SK-N-SH (cell line): ENCODE measurements around the gene CEP85. TPM values are rescaled to one million over a fixed set of nuclear protein-coding genes. Genes with fewer than 3 reads are reported as not detected.
"Not testable (repeated sequence)": the region's sequence is repeated elsewhere in the genome, so short reads cannot be mapped to it uniquely, and the experiment has no call there.

Experiments
- CTCF ChIA-PET: fragments of 300-600, 350-600 bp; formaldehyde crosslinking; extraction: SDS; loops from one replicate; lab custom pipeline; 2021; lab: Yijun Ruan, JAX
- POLR2A ChIA-PET: fragments of 350-600 bp; sonication (Branson Sonifier 250); formaldehyde crosslinking; extraction: SDS; loops from one replicate; lab custom pipeline; 2020; ENCODE audit warnings: antibody characterized with exemption, inconsistent platforms; lab: Yijun Ruan, JAX
- DNase-seq: peaks from one replicate; pipeline ENCODE4 v3.0.0; 2012
- H2AFZ ChIP-seq: fragments of 200-600 bp; sonication (generic); 2 replicates; pipeline ENCODE4 v1.8.1; 2016; ENCODE audit warnings: antibody characterized with exemption, mild to moderate bottlenecking, low read depth
- H3F3A ChIP-seq: fragments of 200-600 bp; sonication (generic); replicated peaks from 2 replicates; pipeline ENCODE3; 2016; ENCODE audit warnings: antibody characterized with exemption, mild to moderate bottlenecking; ENCODE audit not compliant: insufficient read depth
- H3K27ac ChIP-seq, 2 experiments: fragments of 200-500 bp in 1 of 2; fragments of 200-600 bp in 1 of 2; sonication (Bioruptor generic) in 1 of 2; sonication (generic), shearing (Covaris generic) in 1 of 2; 2 replicates each; pipeline versions ENCODE4 v1.5.1 to v1.6.1; 2014 to 2016; ENCODE audit warnings: low read depth in 2 of 2, inconsistent platforms in 1 of 2, low read length in 1 of 2, mild to moderate bottlenecking in 1 of 2, mixed read lengths in 1 of 2
- H3K27me3 ChIP-seq: fragments of 200-600 bp; sonication (generic), shearing (Covaris generic); 2 replicates; pipeline ENCODE4 v1.6.1; 2016; ENCODE audit warnings: mixed run types; ENCODE audit not compliant: insufficient read depth
- H3K36me3 ChIP-seq, 2 experiments: fragments of 200-500 bp in 1 of 2; fragments of 200-600 bp in 1 of 2; sonication (Bioruptor generic) in 1 of 2; sonication (generic) in 1 of 2; replicated peaks in 1 of 2; 2 replicates each; pipeline versions ENCODE3 to v1.5.1; 2014 to 2016; ENCODE audit warnings: low read length in 1 of 2, mild to moderate bottlenecking in 1 of 2; ENCODE audit not compliant: insufficient read depth in 2 of 2, control insufficient read depth in 1 of 2
- H3K4me1 ChIP-seq, 2 experiments: fragments of 200-500 bp in 1 of 2; fragments of 200-600 bp in 1 of 2; sonication (Bioruptor generic) in 1 of 2; sonication (generic), shearing (Covaris generic) in 1 of 2; 2 replicates each; pipeline versions ENCODE4 v1.5.1 to v1.6.1; 2014 to 2016; ENCODE audit warnings: low read depth in 1 of 2, low read length in 1 of 2, mixed run types in 1 of 2; ENCODE audit not compliant: insufficient read depth in 2 of 2, control insufficient read depth in 1 of 2
- H3K4me2 ChIP-seq: fragments of 200-600 bp; sonication (generic), shearing (Covaris generic); 2 replicates; pipeline ENCODE4 v1.6.1; 2017; ENCODE audit warnings: mixed run types
- H3K4me3 ChIP-seq, 2 experiments: fragments of 200-500 bp in 1 of 2; fragments of 200-600 bp in 1 of 2; sonication (Bioruptor generic) in 1 of 2; sonication (generic), shearing (Covaris generic) in 1 of 2; 2 replicates each; pipeline versions ENCODE4 v1.5.1 to v1.8.1; 2014 to 2016; ENCODE audit warnings: low read depth in 2 of 2, inconsistent platforms in 1 of 2, low read length in 1 of 2, mild to moderate bottlenecking in 1 of 2, mixed read lengths in 1 of 2, moderate library complexity in 1 of 2
- H3K79me2 ChIP-seq: fragments of 200-600 bp; sonication (generic); 2 replicates; pipeline ENCODE4 v1.8.1; 2017; ENCODE audit warnings: mild to moderate bottlenecking; ENCODE audit not compliant: insufficient read depth
- H3K9ac ChIP-seq: fragments of 200-600 bp; sonication (generic); 2 replicates; pipeline ENCODE4 v1.6.1; 2017; ENCODE audit warnings: mixed run types
- H3K9me2 ChIP-seq: fragments of 200-600 bp; sonication (generic); 2 replicates; pipeline ENCODE4 v1.6.1; 2017; ENCODE audit warnings: mixed run types
- H3K9me3 ChIP-seq: fragments of 200-600 bp; sonication (generic); 2 replicates; pipeline ENCODE4 v1.6.1; 2017; ENCODE audit warnings: mixed run types, mild to moderate bottlenecking, moderate library complexity
- H4K20me1 ChIP-seq: fragments of 200-600 bp; sonication (generic); 2 replicates; pipeline ENCODE4 v1.6.1; 2017; ENCODE audit warnings: mild to moderate bottlenecking, mixed run types; ENCODE audit not compliant: insufficient read depth
- FOSL2 ChIP-seq: IDR thresholded peaks from 2 replicates; pipeline ENCODE4 v1.4.0; 2012; ENCODE audit warnings: low read depth, mild to moderate bottlenecking, moderate library complexity, borderline replicate concordance
- FOXJ3 ChIP-seq: sonication (generic); formaldehyde crosslinking; IDR thresholded peaks from 2 replicates; pipeline ENCODE4 v1.5.1; 2020; ENCODE audit warnings: mild to moderate bottlenecking, missing genetic modification reagents
- POLR2AphosphoS5 ChIP-seq: IDR thresholded peaks from 2 replicates; pipeline ENCODE4 v1.6.1; 2012; ENCODE audit warnings: low read depth, low read length
- RAD21 ChIP-seq: IDR thresholded peaks from 2 replicates; pipeline ENCODE4 v1.6.1; 2012; ENCODE audit warnings: mild to moderate bottlenecking, low read length
- RFX5 ChIP-seq: IDR thresholded peaks from 2 replicates; pipeline ENCODE4 v1.6.1; 2012; ENCODE audit warnings: mild to moderate bottlenecking, improper control_type of control experiment, low read length
- RXRA ChIP-seq: IDR thresholded peaks from 2 replicates; pipeline ENCODE4 v1.4.0; 2012; ENCODE audit warnings: low read depth, mild to moderate bottlenecking, borderline replicate concordance
- TAF1 ChIP-seq: IDR thresholded peaks from 2 replicates; pipeline ENCODE4 v1.6.1; 2012; ENCODE audit warnings: low read depth, mild to moderate bottlenecking, low read length, moderate library complexity, borderline replicate concordance
- WGBS: methylation state at CpG from one replicate; pipeline ENCODE4 v1.1.6; 2017; ENCODE audit warnings: low lambda C conversion rate; 5-methylcytosine and 5-hydroxymethylcytosine counted together
- polyA plus RNA-seq, 3 experiments: library from polyadenylated mRNA; depleted of rRNA; stranded (reverse); fragments of >200 nt; gene quantifications; 2 replicates each; pipeline ENCODE4 v1.2.3, GENCODE V29; 2012
- TF ChIP-seq, protein P1 (sequence below): fragments of 200-600 bp; sonication (generic); IDR thresholded peaks from 2 replicates; pipeline ENCODE4 v1.6.1; 2017; ENCODE audit warnings: antibody characterized with exemption, mild to moderate bottlenecking, moderate library complexity
- TF ChIP-seq, protein P2 (sequence below): fragments of 150-350 bp; IDR thresholded peaks from 2 replicates; pipeline ENCODE4 v1.6.1; 2017; ENCODE audit warnings: antibody characterized with exemption, low read length, low read depth, borderline replicate concordance
- TF ChIP-seq, protein P3 (sequence below): IDR thresholded peaks from 2 replicates; pipeline ENCODE4 v1.4.0; 2012; ENCODE audit warnings: low read depth, borderline replicate concordance
- TF ChIP-seq, protein P4 (sequence below): IDR thresholded peaks from 2 replicates; pipeline ENCODE4 v1.4.0; 2012; ENCODE audit warnings: low read depth, borderline replicate concordance

The CEP85 gene
- polyA plus RNA-seq, 1 of the 3 experiments (the other 2 are of a cell fraction), result 12.1 TPM

DNA sequence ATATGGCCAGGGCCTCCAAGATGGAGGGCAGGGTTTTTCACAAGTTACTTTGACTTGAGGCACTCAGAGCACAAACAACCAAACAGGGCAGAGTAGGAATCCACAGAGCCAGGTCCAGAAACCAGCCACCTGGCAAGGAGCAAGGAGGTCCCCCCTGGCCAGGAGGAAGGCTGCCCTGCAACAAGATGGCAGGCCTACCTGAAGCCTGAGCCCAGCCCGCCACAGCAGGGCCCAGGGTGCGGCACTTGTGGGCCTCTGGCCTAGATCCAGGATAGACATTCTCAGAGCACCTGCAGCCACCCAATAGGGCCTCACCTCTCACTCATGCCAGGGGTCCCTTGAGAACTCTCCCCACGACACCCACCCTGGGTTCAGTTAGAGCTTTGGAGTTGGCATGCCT, 57.4 kb downstream of the CEP85 start (continued):
- TF ChIP-seq, protein P1, sequence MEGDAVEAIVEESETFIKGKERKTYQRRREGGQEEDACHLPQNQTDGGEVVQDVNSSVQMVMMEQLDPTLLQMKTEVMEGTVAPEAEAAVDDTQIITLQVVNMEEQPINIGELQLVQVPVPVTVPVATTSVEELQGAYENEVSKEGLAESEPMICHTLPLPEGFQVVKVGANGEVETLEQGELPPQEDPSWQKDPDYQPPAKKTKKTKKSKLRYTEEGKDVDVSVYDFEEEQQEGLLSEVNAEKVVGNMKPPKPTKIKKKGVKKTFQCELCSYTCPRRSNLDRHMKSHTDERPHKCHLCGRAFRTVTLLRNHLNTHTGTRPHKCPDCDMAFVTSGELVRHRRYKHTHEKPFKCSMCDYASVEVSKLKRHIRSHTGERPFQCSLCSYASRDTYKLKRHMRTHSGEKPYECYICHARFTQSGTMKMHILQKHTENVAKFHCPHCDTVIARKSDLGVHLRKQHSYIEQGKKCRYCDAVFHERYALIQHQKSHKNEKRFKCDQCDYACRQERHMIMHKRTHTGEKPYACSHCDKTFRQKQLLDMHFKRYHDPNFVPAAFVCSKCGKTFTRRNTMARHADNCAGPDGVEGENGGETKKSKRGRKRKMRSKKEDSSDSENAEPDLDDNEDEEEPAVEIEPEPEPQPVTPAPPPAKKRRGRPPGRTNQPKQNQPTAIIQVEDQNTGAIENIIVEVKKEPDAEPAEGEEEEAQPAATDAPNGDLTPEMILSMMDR, result no peak
- TF ChIP-seq RXRA (no peak), TAF1 (no peak), RFX5 (no peak)

DNA sequence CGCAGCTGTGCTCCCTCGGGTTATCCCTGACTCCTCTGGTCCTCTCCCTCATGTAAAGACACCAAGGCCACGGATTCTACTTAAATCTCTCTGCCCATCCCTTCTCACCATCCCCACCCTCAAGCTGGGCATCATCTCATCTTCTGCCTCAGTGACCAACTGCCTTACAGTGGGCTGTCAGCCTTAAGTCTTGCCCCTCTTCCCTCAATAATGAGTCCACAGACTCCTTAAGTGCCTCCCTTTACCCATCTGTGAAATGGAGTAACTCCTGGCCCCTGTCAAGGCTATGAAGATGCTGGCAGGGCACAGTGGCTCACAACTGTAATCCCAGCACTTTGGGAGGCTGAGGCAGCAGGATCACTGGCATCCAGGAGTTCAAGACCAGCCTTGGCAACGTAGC, 57.9 kb downstream of the CEP85 start:
- Histone ChIP-seq H3K36me3 (no peaks in the 10 kb centered on the region), H3K9ac (no peak overlapping the region), H3K4me2 (no peak overlapping the region), H3K27me3 (no peaks in the 10 kb centered on the region), H3K4me1 (peaks cover 0 to 30% of the 10 kb centered on the region in 2 experiments; a peak in 1 of 4 replicates), H3F3A (no peaks in the 10 kb centered on the region), H4K20me1 (no peaks in the 10 kb centered on the region), H3K79me2 (no peaks in the 10 kb centered on the region), H3K27ac (no peak overlapping the region), H3K9me3 (no peaks in the 10 kb centered on the region), H3K4me3 (no peak overlapping the region)
- POLR2A ChIA-PET, result no interaction called here
- 96% methylated on average over 4 of the region's 4 CpGs for WGBS
- no peak for DNase-seq
- TF ChIP-seq, protein P2, sequence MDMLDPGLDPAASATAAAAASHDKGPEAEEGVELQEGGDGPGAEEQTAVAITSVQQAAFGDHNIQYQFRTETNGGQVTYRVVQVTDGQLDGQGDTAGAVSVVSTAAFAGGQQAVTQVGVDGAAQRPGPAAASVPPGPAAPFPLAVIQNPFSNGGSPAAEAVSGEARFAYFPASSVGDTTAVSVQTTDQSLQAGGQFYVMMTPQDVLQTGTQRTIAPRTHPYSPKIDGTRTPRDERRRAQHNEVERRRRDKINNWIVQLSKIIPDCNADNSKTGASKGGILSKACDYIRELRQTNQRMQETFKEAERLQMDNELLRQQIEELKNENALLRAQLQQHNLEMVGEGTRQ, result no peak
- TF ChIP-seq FOXJ3 (CRISPR knock-in tag), result no peak
- no peak for TF ChIP-seq RAD21
- TF ChIP-seq, protein P3, sequence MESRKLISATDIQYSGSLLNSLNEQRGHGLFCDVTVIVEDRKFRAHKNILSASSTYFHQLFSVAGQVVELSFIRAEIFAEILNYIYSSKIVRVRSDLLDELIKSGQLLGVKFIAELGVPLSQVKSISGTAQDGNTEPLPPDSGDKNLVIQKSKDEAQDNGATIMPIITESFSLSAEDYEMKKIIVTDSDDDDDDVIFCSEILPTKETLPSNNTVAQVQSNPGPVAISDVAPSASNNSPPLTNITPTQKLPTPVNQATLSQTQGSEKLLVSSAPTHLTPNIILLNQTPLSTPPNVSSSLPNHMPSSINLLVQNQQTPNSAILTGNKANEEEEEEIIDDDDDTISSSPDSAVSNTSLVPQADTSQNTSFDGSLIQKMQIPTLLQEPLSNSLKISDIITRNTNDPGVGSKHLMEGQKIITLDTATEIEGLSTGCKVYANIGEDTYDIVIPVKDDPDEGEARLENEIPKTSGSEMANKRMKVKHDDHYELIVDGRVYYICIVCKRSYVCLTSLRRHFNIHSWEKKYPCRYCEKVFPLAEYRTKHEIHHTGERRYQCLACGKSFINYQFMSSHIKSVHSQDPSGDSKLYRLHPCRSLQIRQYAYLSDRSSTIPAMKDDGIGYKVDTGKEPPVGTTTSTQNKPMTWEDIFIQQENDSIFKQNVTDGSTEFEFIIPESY, result no peak
- TF ChIP-seq, protein P4, sequence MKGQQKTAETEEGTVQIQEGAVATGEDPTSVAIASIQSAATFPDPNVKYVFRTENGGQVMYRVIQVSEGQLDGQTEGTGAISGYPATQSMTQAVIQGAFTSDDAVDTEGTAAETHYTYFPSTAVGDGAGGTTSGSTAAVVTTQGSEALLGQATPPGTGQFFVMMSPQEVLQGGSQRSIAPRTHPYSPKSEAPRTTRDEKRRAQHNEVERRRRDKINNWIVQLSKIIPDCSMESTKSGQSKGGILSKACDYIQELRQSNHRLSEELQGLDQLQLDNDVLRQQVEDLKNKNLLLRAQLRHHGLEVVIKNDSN, result no peak
- TF ChIP-seq FOSL2, result no peak
- no peak for TF ChIP-seq POLR2AphosphoS5
- TF ChIP-seq, all 33 proteins: peak for 0
- no peak overlapping the region for H2AFZ ChIP-seq
- CTCF ChIA-PET, result interaction anchor here (1.2 to 10.7 kb wide), 4 partner anchors 13 to 72 kb away, joined by 4 to 213 read pairs (median 8); partner anchors contain the start of genes CD52 and SH3BGRL3
- no peaks in the 10 kb centered on the region for H3K9me2 ChIP-seq

DNA sequence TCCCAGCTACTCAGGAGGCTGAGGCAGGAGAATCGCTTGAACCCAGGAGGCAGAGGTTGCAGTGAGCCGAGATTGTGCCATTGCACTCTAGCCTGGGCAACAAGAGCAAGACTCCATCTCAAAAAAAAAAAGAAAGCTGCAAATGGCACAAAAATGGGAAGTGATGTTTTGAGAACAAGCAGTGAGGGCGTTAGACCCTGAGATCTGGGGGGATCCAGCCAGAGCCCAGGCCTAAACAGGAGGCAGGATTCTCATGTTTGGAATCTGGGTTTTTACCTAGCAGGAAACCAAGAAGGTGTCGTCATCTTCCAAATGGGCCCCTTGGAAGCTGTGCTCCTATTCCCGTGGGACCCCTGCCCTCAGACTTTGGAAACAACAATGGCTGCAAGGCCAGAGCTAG, 58.7 kb downstream of the CEP85 start:
- H4K20me1 ChIP-seq, DNase-seq, H2AFZ ChIP-seq, H3K27me3 ChIP-seq, H3K9me3 ChIP-seq, POLR2A ChIA-PET, H3K36me3 ChIP-seq, H3K9ac ChIP-seq, H3K4me2 ChIP-seq, H3F3A ChIP-seq, H3K4me3 ChIP-seq, H3K27ac ChIP-seq, H3K79me2 ChIP-seq, H3K9me2 ChIP-seq: not testable (repeated sequence)
- WGBS, result 95% methylated on average over 5 of the region's 5 CpGs
- CTCF ChIA-PET, result interaction anchor here (1.2 to 10.7 kb wide), 4 partner anchors 8 to 27 kb away, joined by 4 to 213 read pairs (median 8); partner anchors contain the start of genes CD52 and SH3BGRL3
- H3K4me1 ChIP-seq, result peaks cover 0 to 30% of the 10 kb centered on the region in 2 experiments; a peak in 1 of 4 replicates
